GM21381 (cell line): Measurements from ENCODE around the gene LRMDA.

ENCODE experiments used
- ATAC-seq: cut with Tn5 transposase; IDR thresholded peaks from one replicate; pipeline ENCODE4 v1.9.1; 2021; ENCODE audit warnings: mild to moderate bottlenecking, moderate library complexity; ENCODE audit not compliant: unreplicated experiment

The LRMDA gene

DNA sequence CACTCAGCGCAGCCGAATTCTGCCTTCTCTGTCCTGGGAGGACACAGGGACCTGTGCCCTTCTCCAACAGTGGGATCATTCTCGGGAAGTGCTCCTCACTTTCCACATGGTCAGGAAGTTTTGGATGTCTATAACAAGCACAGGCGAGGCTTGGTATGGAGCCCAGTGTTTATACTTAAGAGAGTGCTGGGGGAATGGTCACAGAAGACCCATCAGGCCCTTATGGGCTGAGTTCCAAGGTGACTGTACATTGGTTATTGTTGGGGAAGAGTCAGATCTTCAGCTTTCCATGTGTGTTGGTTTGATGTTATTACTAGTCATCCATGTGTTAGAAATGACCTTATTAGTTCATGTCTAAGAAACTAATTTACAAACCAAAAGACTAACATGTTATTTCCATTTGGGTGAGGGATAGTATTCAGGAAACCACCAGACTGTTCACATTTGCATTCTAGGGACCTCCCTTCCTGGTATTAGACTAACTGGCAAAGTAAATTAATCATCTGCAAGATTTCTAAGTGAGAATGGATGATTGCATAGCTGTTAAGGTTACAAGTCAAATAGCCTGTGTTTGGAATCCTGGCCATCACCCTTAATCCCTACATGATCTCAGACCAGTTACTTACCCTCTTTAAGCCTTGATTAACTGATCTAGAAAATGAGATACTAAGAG is 834.2 kb downstream of the LRMDA start:
- no peak for ATAC-seq

GRCh38 chr10:76268530-76268929 is 837.1 kb downstream of the LRMDA start:
- ATAC-seq: no peak

DNA sequence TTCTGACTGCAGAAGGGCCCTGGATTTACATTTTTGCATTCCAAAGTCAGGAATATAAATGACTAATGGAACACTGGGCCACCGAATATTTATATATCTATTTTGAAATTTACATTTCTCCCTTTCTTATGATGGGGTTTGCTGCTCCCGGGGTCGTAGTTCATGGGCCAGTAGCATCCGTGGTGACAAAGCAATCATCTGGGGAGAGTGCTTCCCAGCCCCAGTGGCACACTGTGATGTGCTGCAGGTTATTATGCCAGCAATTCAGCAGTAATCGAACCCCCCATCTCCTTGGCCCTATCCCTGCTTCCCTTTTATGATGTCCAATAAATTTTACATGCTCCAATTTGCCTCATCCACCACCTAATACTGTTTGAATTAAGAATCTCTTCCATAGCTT is 837.5 kb downstream of the LRMDA start:
- ATAC-seq: no peak

GRCh38 chr10:76270464-76270863 is 839.0 kb downstream of the LRMDA start:
- ATAC-seq: no peak

- ATAC-seq: no peak
These were observed 843.5 kb downstream of the LRMDA start for GRCh38 chr10:76274933-76275332.

GRCh38 chr10:76278811-76279460 is 847.5 kb downstream of the LRMDA start:
- no peak for ATAC-seq

GRCh38 chr10:76281659-76282058 is 850.2 kb downstream of the LRMDA start:
- ATAC-seq: no peak

GRCh38 chr10:76282061-76283025 is 850.9 kb downstream of the LRMDA start:
- no peak for ATAC-seq

DNA sequence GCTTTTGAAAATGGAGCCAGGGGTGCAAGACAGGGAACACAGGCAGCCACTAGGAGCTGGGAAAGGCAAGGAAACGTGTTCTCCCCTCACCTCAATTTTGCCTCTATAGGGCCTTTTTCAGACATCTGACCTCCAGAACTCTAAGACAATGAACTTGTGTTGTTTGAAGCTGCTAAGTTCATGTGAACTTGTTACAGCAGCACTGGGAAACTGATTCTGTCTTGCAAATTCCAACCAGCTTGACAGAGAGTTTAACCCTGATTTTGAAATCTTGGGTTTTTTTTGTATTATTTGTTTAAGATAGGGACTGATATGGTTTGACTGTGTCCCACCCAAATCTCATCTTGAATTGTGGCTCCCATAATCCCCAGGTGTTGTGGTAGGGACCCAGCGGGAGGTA is 852.9 kb downstream of the LRMDA start:
- ATAC-seq: no peak

- ATAC-seq: no peak
These were observed 853.6 kb downstream of the LRMDA start for GRCh38 chr10:76285012-76285411.

DNA sequence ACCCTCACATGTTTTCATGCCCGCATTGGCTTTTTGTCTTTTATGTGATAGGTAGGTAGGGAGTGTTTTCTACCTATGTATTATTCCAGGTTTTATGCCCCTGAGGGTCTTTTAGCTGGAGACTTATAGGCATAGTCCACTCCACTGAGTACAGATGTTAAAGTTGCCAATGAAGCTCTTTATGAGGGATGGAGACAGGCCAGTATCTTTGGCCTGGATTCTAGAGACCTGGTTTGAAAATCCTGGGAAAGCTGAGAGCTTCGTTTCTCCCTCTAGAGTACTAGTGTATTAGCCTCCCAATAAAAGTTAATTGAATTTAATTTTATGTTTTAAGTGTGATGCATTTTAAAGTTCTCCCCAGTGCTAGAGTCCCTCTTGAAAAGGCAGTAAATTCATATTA is 854.1 kb downstream of the LRMDA start:
- ATAC-seq: no peak

DNA sequence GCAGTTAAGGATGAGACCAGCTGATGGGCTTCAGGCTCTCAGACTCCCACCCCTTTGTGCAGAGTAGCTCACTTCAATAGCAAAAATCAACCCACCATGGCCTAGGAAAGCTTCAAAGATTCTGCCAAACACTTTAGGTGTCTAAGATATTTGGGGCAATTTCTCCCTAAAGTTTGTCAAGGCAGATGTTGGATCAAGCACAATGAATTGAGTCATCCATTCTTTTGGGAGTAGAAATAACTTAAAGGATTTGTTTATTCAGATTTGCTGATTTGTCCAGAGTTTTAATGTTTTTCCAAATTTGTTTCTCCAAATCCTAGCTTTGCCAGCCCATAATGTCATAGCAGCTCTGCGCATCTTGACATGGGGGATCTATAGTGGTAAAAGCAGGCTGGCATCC is 855.1 kb downstream of the LRMDA start:
- ATAC-seq: no peak

DNA sequence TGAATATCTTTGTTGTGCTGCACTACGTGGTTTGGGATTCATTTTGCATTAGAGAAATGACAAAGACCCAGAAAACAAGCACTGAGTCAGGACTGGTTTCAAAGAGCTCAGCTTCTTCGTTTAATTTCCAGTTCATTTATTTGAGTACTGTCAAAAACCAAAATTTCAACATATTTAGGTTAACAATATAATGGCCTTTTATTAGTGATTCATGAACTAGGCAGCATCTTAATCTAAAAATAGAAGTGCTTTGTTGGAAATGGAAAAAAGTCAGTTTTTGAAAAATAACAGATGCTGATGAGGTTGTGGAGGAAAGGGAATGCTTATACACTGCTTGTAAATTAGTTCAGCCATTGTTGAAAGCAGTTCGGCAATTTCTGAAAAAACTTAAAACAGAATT is 856.4 kb downstream of the LRMDA start:
- ATAC-seq: no peak

GRCh38 chr10:76291175-76291574 is 859.8 kb downstream of the LRMDA start:
- ATAC-seq: no peak

GRCh38 chr10:76291885-76292284 is 860.5 kb downstream of the LRMDA start:
- ATAC-seq: no peak

DNA sequence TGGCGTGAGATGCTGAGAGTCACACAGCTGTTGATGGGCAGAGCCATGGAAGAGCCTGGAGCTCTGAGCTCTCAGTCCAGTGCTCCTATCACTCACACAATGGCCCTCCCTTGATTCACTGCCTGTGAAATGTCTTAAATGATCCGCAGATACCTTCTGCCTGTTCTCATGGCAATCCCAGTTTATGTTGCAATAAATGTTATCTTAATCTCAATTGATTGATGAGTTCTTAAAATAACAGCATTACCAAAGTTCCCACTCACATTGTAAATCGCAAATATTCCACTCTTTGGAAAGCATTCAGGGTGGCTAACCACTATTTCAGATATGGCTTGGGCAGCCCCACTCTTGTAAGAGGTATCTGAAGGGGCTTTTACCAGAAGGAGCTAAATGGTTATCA is 865.5 kb downstream of the LRMDA start:
- no peak for ATAC-seq

GRCh38 chr10:76297358-76297757 is 865.9 kb downstream of the LRMDA start:
- no peak for ATAC-seq

GRCh38 chr10:76297780-76298281 is 866.4 kb downstream of the LRMDA start:
- no peak for ATAC-seq

- no peak for ATAC-seq
These were observed 866.9 kb downstream of the LRMDA start for GRCh38 chr10:76298329-76298728.

- no peak for ATAC-seq
These were observed 868.1 kb downstream of the LRMDA start for GRCh38 chr10:76299501-76299900.

- ATAC-seq: no peak
These were observed 869.8 kb downstream of the LRMDA start for GRCh38 chr10:76301211-76301610.
